Non-pigmented ciliary epithelial cell (primary cell): ENCODE data around the gene KRT81.
"Not testable (repeated sequence)": the region's sequence is repeated elsewhere in the genome, so short reads cannot be mapped to it uniquely, and the experiment has no call there.

Experiments
- DNase-seq: peaks from one replicate; pipeline ENCODE4 v3.0.0-alpha.2; 2010; ENCODE audit warnings: low read depth

The KRT81 gene

GRCh38 chr12:52317468-52318052 is 26.2 kb upstream of the KRT81 start:
- DNase-seq, result no peak

DNA sequence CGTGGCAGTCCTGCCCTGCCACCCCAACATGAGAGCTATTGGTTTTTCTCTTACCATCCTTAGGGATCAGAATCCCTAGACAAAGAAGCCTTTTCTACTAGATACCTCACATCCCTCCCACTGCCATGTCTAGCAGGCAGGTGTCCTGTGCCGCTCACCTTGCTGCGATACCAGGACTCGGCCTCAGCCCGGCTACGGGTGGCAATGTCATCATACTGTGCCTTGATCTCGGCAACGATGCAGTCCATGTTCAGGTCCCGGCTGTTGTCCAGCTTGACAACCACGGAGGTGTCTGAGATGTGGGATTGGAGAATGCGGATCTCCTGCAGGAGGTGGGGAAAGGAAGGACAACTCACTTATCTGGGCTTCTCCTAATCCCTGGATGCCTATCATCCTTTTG is 25.4 kb upstream of the KRT81 start:
- no peak for DNase-seq

DNA sequence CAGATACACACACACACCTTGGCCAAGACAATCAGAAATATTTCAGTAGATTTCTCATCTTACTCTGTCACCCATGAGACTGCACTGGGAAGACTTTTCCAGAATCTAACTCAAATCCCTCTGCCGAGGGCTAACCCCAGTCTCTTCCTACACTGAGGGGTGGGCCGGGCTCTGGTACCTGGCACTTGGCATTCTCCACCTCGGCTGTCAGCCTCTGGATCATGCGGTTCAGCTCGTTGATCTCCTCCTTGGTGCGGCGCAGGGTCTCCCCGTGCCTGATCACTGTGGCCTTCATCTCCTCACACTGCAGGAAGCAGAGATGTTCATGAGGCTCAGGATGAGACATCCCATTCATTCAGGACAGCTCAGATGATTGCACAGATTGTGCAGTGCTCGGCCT is 25.0 kb upstream of the KRT81 start:
- no peak for DNase-seq

DNA sequence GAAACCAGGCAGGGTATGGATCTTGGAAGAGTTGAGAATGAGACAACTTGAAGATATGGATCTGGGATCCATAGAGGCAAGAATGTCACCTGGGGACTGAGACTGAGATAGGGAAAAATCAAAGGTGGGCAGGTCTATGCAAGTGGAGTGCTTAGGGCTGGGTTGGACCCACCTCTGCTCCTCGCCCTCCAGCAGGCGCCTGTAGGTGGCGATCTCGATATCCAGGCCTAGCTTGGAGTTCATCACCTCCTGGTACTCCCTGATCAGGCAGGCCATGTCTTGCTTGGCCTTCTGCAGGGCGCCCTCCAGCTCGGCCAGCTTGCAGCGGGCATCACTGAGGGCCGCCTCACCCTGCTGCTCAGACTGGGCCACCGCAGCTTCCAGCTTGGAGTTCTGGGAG is 24.4 kb upstream of the KRT81 start:
- not testable (repeated sequence) for DNase-seq

DNA sequence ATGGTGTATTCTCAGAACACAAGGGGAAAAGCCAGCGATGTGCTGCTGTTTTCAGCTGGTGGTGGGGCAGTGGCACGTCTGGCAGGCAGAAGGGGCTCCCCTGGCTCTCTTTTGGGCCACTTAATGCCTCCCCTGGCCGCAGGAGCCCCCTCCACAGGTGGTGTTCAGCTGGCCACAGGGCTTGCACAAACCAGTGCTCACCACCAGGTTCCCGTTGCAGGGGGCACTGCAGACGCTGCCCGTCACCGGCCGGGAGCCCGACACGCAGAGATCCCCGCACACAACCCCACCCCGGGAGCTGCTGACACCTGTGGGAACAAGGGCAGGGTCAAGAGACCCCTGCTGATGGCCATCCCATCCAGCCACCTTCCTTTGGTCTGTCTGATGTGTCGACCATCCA is 23.2 kb upstream of the KRT81 start:
- DNase-seq, result no peak

DNA sequence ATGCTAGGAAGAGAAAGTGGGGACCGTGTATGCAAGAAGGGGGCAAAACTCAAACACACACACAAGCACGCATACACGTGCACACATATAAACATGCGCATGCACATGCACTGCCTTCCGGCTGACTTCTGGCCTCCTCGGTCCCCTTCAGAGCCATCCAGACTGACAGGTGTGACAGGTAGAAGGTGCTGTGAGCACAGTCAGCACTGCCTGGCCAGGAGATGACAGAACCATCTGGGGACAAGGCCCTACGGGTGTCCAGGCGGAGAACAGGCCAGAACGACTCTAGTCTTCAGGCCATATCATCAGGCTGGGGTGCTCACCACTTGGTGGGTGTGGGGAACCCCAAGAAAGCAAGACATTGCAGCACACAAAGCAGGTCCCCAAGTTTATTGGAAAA is 22.6 kb upstream of the KRT81 start:
- no peak for DNase-seq

DNA sequence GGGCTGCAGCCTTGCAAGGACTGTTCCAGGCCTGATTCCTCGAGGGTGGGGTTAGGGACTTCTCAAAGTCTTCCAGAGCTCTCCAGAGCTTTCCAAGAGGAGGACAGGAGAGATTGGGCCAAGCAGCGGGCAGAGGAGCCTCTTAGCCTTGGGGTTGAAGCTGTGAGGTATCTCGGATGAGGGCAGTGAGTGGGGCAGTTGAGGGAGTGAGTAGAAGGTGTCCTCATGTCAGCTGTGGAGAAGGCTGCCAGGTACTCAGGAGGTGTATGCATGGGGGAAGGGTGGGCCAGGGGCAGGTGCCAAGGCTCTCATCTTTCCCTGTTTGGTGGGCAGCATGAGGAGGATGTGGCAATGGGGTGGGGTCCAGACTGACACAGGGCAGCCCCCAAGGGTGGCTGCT is 22.1 kb upstream of the KRT81 start:
- DNase-seq, result no peak

GRCh38 chr12:52312086-52312485 is 20.8 kb upstream of the KRT81 start:
- DNase-seq, result no peak

GRCh38 chr12:52311285-52311648 is 19.9 kb upstream of the KRT81 start:
- DNase-seq, result no peak

GRCh38 chr12:52310622-52311284 is 19.4 kb upstream of the KRT81 start:
- no peak for DNase-seq

- no peak for DNase-seq
Observed at GRCh38 chr12:52308806-52309425, 17.6 kb upstream of the KRT81 start.

DNA sequence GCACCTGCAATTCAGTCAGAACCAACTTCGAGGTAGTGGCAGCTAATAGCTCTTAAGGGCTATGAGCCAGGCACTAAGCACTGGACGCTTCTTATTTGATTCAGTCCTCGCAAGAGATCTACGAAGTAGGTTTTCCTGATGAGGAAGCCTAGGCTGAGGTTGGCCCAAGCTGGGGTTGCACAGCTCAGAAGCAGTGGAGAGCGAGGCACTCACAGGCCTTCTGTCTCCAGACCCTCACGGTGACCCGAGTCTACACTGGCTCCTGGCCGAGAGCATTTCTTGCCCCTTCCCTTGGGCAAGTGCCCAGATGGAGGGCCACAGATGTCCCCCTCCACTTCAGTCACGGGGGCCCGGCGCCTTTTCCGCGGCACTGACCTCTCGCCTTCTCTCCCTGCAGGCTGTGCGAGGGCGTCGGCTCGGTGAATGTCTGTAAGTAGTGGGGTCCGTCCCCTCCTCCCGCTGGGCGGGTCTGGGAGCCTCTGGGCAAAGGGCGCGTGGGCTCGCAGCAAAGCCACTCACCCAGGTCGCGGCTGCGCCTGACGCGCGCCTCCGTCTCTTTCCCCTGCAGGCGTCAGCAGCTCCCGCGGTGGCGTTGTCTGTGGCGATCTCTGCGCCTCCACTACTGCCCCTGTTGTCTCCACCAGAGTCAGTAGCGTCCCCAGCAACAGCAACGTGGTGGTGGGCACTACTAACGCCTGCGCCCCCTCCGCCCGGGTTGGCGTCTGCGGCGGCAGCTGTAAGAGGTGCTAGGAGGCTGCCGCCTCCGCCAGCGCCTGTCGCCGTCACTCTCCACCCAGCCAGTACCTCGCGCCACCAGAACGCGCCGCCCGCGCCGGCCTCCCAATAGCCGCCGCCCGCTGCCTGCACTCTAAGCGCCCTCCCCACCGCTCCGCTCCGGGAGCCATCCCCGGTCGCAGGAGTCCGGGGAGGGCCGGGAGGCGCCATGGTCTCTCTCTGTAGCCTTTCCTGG is 16.8 kb upstream of the KRT81 start:
- no peak for DNase-seq

GRCh38 chr12:52306731-52307130 is 15.4 kb upstream of the KRT81 start:
- no peak for DNase-seq

GRCh38 chr12:52305921-52306705 is 14.8 kb upstream of the KRT81 start:
- no peak for DNase-seq

DNA sequence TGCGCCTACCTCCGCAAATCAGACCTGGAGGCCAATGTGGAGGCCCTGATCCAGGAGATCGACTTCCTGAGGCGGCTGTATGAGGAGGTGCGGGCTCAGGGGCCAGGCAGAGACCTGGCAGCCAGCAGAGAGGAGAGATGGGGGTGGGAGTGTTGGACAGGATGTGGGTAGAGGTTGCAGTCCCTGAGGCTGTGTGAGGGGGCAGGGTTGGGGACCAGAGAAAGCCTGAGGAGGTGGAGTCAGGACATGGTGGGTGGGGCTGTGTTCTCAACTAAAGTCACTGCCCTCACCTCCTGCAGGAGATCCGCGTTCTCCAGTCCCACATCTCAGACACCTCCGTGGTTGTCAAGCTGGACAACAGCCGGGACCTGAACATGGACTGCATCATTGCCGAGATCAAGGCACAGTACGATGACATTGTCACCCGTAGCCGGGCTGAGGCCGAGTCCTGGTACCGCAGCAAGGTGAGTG is 13.6 kb upstream of the KRT81 start:
- DNase-seq, result not testable (repeated sequence)

DNA sequence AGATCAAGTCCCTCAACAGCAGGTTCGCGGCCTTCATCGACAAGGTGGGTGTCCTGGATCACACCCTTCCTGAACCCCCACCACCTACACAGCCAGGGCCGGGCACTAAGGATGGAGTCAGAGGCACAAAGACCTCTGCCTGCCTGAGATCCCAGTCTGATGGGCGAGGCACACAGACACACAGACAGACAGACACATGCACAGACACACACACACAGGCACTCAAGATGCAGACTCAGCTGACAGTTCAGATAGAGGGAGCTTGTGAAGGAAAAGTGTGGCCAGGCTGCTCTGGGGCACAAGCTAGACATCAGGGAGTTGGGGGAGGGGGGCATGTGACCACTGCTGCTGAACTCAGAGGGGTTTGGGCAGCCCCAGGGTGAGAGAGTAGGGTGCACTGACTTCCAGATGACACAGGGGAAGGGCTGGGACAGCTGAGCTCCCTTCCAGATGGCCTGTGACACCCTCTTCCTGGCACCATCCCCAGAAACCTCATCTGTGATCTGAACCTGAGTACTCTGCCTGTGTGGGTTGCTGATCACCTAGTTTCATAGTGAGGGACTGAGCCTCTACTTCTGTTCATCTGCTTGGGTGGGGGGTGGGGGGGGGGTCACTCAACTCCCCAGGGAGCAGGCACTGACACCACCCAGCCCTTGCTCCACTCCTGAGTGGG is 11.0 kb upstream of the KRT81 start:
- DNase-seq, result not testable (repeated sequence)

DNA sequence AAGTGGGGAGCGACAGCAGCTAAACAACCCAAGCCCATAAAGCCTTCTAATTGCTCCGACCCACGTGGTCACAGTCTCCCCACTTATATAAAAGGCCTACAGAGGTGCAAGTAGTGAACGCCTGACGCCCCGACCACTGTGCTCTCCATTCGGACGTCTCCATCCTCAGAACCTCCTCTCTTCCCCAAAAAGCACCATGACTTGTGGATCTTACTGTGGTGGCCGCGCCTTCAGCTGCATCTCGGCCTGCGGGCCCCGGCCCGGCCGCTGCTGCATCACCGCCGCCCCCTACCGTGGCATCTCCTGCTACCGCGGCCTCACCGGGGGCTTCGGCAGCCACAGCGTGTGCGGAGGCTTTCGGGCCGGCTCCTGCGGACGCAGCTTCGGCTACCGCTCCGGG is 10.4 kb upstream of the KRT81 start:
- DNase-seq, result not testable (repeated sequence)

DNA sequence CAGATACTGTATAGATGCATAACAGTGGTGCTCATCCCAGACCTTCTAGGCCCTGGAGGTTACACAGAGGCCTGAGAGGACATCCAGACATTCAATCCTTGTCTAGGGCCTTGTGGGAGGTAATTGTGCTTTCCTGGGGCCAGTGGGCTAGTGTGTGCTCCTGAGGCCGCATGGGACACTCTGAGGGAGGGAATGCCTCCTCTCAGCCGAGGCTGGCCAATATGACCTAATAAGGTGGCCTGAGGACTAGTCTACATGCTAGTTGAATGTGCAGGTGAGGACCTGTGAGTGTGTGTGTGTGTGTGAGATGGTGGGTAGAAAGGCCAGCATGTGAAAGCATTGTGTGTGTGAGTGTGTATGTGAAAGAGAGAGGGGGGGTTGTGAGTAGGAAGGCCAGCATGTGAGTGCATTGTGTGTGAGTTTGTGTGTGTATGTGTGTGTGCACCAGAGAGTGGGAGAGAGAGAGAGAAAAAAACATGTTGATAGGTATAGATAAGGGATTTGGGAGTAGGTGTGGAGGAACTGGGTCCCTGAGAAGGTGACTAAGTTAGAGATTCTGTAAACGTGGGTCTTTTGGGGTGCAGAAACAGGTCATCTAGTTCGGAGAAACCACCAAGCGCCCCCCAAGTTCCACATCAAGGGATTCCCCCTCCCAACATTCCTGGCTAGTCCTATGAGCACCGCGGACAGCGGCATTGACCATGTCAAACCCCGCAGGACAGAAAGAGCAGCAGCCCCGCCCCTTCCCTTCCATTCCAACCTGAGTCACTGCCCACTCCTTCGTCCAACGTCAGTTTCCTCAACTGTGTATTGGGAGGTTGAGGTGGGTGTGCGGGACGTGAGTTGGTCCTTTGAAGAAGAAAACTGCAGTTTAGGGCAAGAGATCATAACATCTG is 9.7 kb upstream of the KRT81 start:
- no peak for DNase-seq

GRCh38 chr12:52298677-52299190 is 7.4 kb upstream of the KRT81 start:
- DNase-seq, result no peak
